K562 (cell line): ENCODE results near the gene PSPH. TPM values are rescaled to one million over a fixed set of nuclear protein-coding genes. Genes with fewer than 3 reads are reported as not detected.
A peak's percentile ranks its signal among the peaks of the same experiment; 100 is the strongest.

Source experiments
- CHD1 ChIP-seq: fragments of 200-600 bp; sonication (generic); IDR thresholded peaks from one replicate; pipeline ENCODE4 v1.6.1; 2012; ENCODE audit warnings: mild to moderate bottlenecking, moderate library complexity, low read length, inconsistent platforms
- CLOCK ChIP-seq: fragments of 250-450 bp; sonication (Bioruptor Pico); IDR thresholded peaks from 2 replicates; pipeline ENCODE4 v1.4.0; 2020; ENCODE audit warnings: mild to moderate bottlenecking, moderate library complexity, borderline replicate concordance
- CTBP1 ChIP-seq: fragments of 450-650 bp; IDR thresholded peaks from 2 replicates; pipeline ENCODE4 v1.6.1; 2016; ENCODE audit warnings: borderline replicate concordance
- JUN ChIP-seq, 2 experiments: sonication (generic) in 1 of 2; formaldehyde crosslinking in 1 of 2; IDR thresholded peaks; 2 replicates each; pipeline versions ENCODE4 v1.6.1 to v1.8.0; 2012 to 2022; ENCODE audit warnings: borderline replicate concordance in 2 of 2, mild to moderate bottlenecking in 2 of 2, improper control_type of control experiment in 1 of 2, low read depth in 1 of 2, low read length in 1 of 2, missing genetic modification reagents in 1 of 2
- JUNB ChIP-seq: fragments of 450-650 bp; formaldehyde crosslinking; conservative IDR thresholded peaks from 2 replicates; pipeline ENCODE4 v1.4.0; 2020; ENCODE audit warnings: mild to moderate bottlenecking
- L3MBTL2 ChIP-seq: fragments of 450-650 bp; IDR thresholded peaks from 2 replicates; pipeline ENCODE4 v1.6.1; 2016; ENCODE audit warnings: mild to moderate bottlenecking, moderate library complexity
- LARP7 ChIP-seq: fragments of 450-650 bp; IDR thresholded peaks from 2 replicates; pipeline ENCODE4 v1.6.1; 2016
- MTA2 ChIP-seq: fragments of 450-650 bp; IDR thresholded peaks from 2 replicates; pipeline ENCODE4 v1.6.1; 2016; ENCODE audit warnings: low read depth
- NCOA6 ChIP-seq: fragments of 450-650 bp; IDR thresholded peaks from 2 replicates; pipeline ENCODE4 v1.6.1; 2017; ENCODE audit warnings: mild to moderate bottlenecking
- POLR2G ChIP-seq: fragments of 200-400 bp; formaldehyde crosslinking; IDR thresholded peaks from 2 replicates; pipeline ENCODE4 v1.6.1; 2017; ENCODE audit warnings: low read depth, mild to moderate bottlenecking, antibody characterized with exemption, low read length, moderate library complexity
- POU5F1 ChIP-seq: fragments of 150-350 bp; IDR thresholded peaks from 2 replicates; pipeline ENCODE4 v1.6.1; 2014; ENCODE audit warnings: borderline replicate concordance, low read length, low read depth, mild to moderate bottlenecking; ENCODE audit not compliant: partially characterized antibody
- RHOXF2B ChIP-seq: fragments of 250-450 bp; sonication (Bioruptor Pico); conservative IDR thresholded peaks from 2 replicates; pipeline ENCODE4 v1.5.1; 2021
- SFPQ ChIP-seq: fragments of 200-400 bp; formaldehyde crosslinking; IDR thresholded peaks from 2 replicates; pipeline ENCODE4 v1.6.1; 2017; ENCODE audit warnings: mild to moderate bottlenecking, low read depth, low read length, moderate library complexity
- SMARCE1 ChIP-seq: fragments of 450-650 bp; IDR thresholded peaks from 2 replicates; pipeline ENCODE4 v1.7.1; 2016; ENCODE audit warnings: mild to moderate bottlenecking
- TRIM24 ChIP-seq, 2 experiments: fragments of 450-650 bp; IDR thresholded peaks; 2 replicates each; pipeline ENCODE4 v1.6.1; 2016
- ZNF347 ChIP-seq: fragments of 450-650 bp; formaldehyde crosslinking; IDR thresholded peaks from 2 replicates; pipeline ENCODE4 v1.4.0; 2020; ENCODE audit warnings: low read depth, mild to moderate bottlenecking, moderate library complexity
- ZNF592 ChIP-seq: fragments of 450-650 bp; IDR thresholded peaks from 2 replicates; pipeline ENCODE4 v1.6.1; 2017; ENCODE audit warnings: antibody characterized with exemption, mild to moderate bottlenecking
- ZNF707 ChIP-seq: fragments of 250-450 bp; sonication (Bioruptor Pico); conservative IDR thresholded peaks from 2 replicates; pipeline ENCODE4 v1.8.0; 2022; ENCODE audit warnings: inconsistent platforms, mild to moderate bottlenecking, moderate library complexity
- ZNF778 ChIP-seq: fragments of 450-650 bp; formaldehyde crosslinking; IDR thresholded peaks from 2 replicates; pipeline ENCODE4 v1.4.0; 2020; ENCODE audit warnings: mild to moderate bottlenecking, moderate library complexity
- ZZZ3 ChIP-seq: fragments of 450-650 bp; IDR thresholded peaks from 2 replicates; pipeline ENCODE4 v1.6.1; 2016; ENCODE audit warnings: antibody characterized with exemption, mild to moderate bottlenecking, moderate library complexity
- polyA plus RNA-seq, 8 experiments: library from polyadenylated mRNA; depleted of rRNA in 4 of 8; stranded (reverse) in 5 of 8; unstranded in 3 of 8; fragments of >200 nt; fragmentation: Nextera tagmentation in 2 of 8; fragmentation: Illumina TruSeq in 1 of 8; extraction: Ambion mirVana in 2 of 8; extraction: Trizol in 1 of 8; gene quantifications; 2 replicates each; pipeline versions ENCODE4 v1.2.1 to v1.2.3, GENCODE V29; 2011 to 2014; ENCODE audit warnings: inconsistent platforms in 1 of 8, missing spikeins in 1 of 8
- total RNA-seq, 7 experiments: library from RNA; depleted of rRNA in 6 of 7; stranded (reverse); fragments of >200 nt in 6 of 7; fragmentation: Illumina TruSeq in 2 of 7; extraction: Trizol in 2 of 7; gene quantifications; 2 replicates each; pipeline versions ENCODE4 v1.2.1 to v1.2.3, GENCODE V29; 2011 to 2021; ENCODE audit warnings: low replicate concordance in 1 of 7

Gene PSPH
- total and polyA plus RNA-seq, 9 of the 15 experiments (the other 6 are each of a cell fraction or from before 2014, with no cell fraction given) = 6.3 to 46.8 (median 20.2) TPM

- TF ChIP-seq NCOA6 = no peak
- no peak for TF ChIP-seq ZNF778 (CRISPR knock-in tag)
- TF ChIP-seq RHOXF2B (CRISPR knock-in tag) = no peak
- TF ChIP-seq LARP7 = no peak
- TF ChIP-seq SFPQ = no peak
- no peak for TF ChIP-seq JUNB (CRISPR knock-in tag)
- TF ChIP-seq ZZZ3 = no peak
- TF ChIP-seq CTBP1 = peak; percentile 75
- no peak for TF ChIP-seq ZNF707
- TF ChIP-seq TRIM24 (IDR thresholded peaks at IDR 0.05) = peak; percentile 73 to 76; a peak in 3 of 4 replicates
- peak; percentile 6; the same call in 1 of the 2 replicates for TF ChIP-seq JUN (IDR thresholded peaks at IDR 0.05; ENCODE audit: borderline replicate concordance, low read depth, low read length)
- no peak for TF ChIP-seq JUN (CRISPR knock-in tag; IDR thresholded peaks at IDR 0.05; ENCODE audit: borderline replicate concordance)
- no peak for TF ChIP-seq CLOCK (CRISPR knock-in tag)
- TF ChIP-seq MTA2 = no peak
- TF ChIP-seq POLR2G = peak; percentile 85
- no peak for TF ChIP-seq ZNF347
- TF ChIP-seq SMARCE1 = peak; percentile 62; the same call in 1 of the 2 replicates
- TF ChIP-seq POU5F1 = no peak
- no peak for TF ChIP-seq ZNF592
- no peak for TF ChIP-seq CHD1
- 0 out of 2 replicates have a peak, but pooled peaks have one; percentile 18 for TF ChIP-seq L3MBTL2
These were observed 17.4 kb downstream of the PSPH start (continued) for GRCh38 chr7:56033671-56034432.
